Lower leg skin (tissue), 3 donors: ENCODE measurements around the gene CLCN1.

Source experiments
- CTCF ChIP-seq, 3 donors: fragments of 450-650 bp; IDR thresholded peaks; one replicate each; pipeline ENCODE4 v1.5.1; 2016; ENCODE audit warnings: antibody characterized with exemption in 3 of 3, mild to moderate bottlenecking in 3 of 3, moderate library complexity in 2 of 3
- POLR2A ChIP-seq, 2 donors: fragments of 450-650 bp; IDR thresholded peaks; one replicate each; pipeline ENCODE4 v1.6.1; 2016 to 2017; ENCODE audit warnings: antibody characterized with exemption in 2 of 2, mild to moderate bottlenecking in 1 of 2, moderate library complexity in 1 of 2

- TF ChIP-seq CTCF (IDR thresholded peaks at IDR 0.05): no peak
- TF ChIP-seq POLR2A (IDR thresholded peaks at IDR 0.05): no peak
Measured at GRCh38 chr7:143356414-143357050, 40.6 kb downstream of the CLCN1 start.
